Measurements from ENCODE around the gene FAH. TPM values are rescaled to one million over a fixed set of nuclear protein-coding genes. Genes with fewer than 3 reads are reported as not detected.

The FAH gene
- total and polyA plus RNA-seq, 2 experiments from 2014 or later, result 16.3 to 20.3 TPM

GRCh38 chr15:80118956-80119355, 33.8 kb upstream of the FAH start:
- peaks cover 15% of the 10 kb centered on the region; the same call in 2 of the 3 replicates for H3K4me1 Mint-ChIP-seq
- H3K9me2 ChIP-seq (ENCODE audit: insufficient read depth), result no peaks in the 10 kb centered on the region

More at GRCh38 chr15:80118956-80119355, 33.8 kb upstream of the FAH start:
- no peak for ATAC-seq
- peaks cover 7% of the 10 kb centered on the region; the same call in 1 of the 2 replicates for H3K4me1 ChIP-seq (ENCODE audit: insufficient read depth)
- no peak for TF ChIP-seq ZNF114 (CRISPR knock-in tag; IDR thresholded peaks at IDR 0.05)
- no peak for TF ChIP-seq ZNF462 (CRISPR knock-in tag; IDR thresholded peaks at IDR 0.05)
- no peak for TF ChIP-seq JUNB (IDR thresholded peaks at IDR 0.05; ENCODE audit: unreplicated experiment)
- no peak for TF ChIP-seq CREB1 (CRISPR knock-in tag; IDR thresholded peaks at IDR 0.05; ENCODE audit: low read depth)
- TF ChIP-seq, protein P1, sequence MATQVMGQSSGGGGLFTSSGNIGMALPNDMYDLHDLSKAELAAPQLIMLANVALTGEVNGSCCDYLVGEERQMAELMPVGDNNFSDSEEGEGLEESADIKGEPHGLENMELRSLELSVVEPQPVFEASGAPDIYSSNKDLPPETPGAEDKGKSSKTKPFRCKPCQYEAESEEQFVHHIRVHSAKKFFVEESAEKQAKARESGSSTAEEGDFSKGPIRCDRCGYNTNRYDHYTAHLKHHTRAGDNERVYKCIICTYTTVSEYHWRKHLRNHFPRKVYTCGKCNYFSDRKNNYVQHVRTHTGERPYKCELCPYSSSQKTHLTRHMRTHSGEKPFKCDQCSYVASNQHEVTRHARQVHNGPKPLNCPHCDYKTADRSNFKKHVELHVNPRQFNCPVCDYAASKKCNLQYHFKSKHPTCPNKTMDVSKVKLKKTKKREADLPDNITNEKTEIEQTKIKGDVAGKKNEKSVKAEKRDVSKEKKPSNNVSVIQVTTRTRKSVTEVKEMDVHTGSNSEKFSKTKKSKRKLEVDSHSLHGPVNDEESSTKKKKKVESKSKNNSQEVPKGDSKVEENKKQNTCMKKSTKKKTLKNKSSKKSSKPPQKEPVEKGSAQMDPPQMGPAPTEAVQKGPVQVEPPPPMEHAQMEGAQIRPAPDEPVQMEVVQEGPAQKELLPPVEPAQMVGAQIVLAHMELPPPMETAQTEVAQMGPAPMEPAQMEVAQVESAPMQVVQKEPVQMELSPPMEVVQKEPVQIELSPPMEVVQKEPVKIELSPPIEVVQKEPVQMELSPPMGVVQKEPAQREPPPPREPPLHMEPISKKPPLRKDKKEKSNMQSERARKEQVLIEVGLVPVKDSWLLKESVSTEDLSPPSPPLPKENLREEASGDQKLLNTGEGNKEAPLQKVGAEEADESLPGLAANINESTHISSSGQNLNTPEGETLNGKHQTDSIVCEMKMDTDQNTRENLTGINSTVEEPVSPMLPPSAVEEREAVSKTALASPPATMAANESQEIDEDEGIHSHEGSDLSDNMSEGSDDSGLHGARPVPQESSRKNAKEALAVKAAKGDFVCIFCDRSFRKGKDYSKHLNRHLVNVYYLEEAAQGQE (IDR thresholded peaks at IDR 0.05; ENCODE audit: unreplicated experiment), result no peak
- TF ChIP-seq EZH2phosphoT487 (IDR thresholded peaks at IDR 0.05; ENCODE audit: unreplicated experiment), result no peak
- TF ChIP-seq, protein P2, sequence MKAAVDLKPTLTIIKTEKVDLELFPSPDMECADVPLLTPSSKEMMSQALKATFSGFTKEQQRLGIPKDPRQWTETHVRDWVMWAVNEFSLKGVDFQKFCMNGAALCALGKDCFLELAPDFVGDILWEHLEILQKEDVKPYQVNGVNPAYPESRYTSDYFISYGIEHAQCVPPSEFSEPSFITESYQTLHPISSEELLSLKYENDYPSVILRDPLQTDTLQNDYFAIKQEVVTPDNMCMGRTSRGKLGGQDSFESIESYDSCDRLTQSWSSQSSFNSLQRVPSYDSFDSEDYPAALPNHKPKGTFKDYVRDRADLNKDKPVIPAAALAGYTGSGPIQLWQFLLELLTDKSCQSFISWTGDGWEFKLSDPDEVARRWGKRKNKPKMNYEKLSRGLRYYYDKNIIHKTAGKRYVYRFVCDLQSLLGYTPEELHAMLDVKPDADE (IDR thresholded peaks at IDR 0.05), result no peak
- TF ChIP-seq POLR2AphosphoS5 (IDR thresholded peaks at IDR 0.05; ENCODE audit: low read depth), result no peak
- no peak overlapping the region for H2AFZ ChIP-seq
- H3F3A ChIP-seq (replicated peaks; ENCODE audit: low read depth), result no peaks in the 10 kb centered on the region
- H3K4me2 ChIP-seq, result no peak overlapping the region
- H3K36me3 Mint-ChIP-seq (ENCODE audit: low read depth), result peaks cover 14% of the 10 kb centered on the region; the same call in 2 of the 3 replicates
- no peaks in the 10 kb centered on the region for H3K27me3 Mint-ChIP-seq (ENCODE audit: insufficient read depth, low read depth, poor library complexity)
- H3K4me3 ChIP-seq, result no peak overlapping the region
- H3K27ac ChIP-seq (ENCODE audit: low read depth), result no peak overlapping the region
- no peak overlapping the region for H3K27ac Mint-ChIP-seq
- no peaks in the 10 kb centered on the region for H3K9me3 Mint-ChIP-seq
- no peaks in the 10 kb centered on the region; the same call in none of the 2 replicates for H3K36me3 ChIP-seq (ENCODE audit: insufficient read depth)
- DNase-seq (ENCODE audit: low spot score), result no peak
- peaks cover 15% of the 10 kb centered on the region for H4K20me1 ChIP-seq (replicated peaks; ENCODE audit: insufficient read depth)
- no peak overlapping the region for H3K4me3 Mint-ChIP-seq
- peaks cover 76% of the 10 kb centered on the region for H3K79me2 ChIP-seq (replicated peaks; ENCODE audit: insufficient read depth)
- no peaks in the 10 kb centered on the region for H3K27me3 ChIP-seq (ENCODE audit: insufficient read depth)
